Measurements from ENCODE around the gene IL12RB1.
A peak's percentile ranks its signal among the peaks of the same experiment; 100 is the strongest.

Gene IL12RB1

DNA sequence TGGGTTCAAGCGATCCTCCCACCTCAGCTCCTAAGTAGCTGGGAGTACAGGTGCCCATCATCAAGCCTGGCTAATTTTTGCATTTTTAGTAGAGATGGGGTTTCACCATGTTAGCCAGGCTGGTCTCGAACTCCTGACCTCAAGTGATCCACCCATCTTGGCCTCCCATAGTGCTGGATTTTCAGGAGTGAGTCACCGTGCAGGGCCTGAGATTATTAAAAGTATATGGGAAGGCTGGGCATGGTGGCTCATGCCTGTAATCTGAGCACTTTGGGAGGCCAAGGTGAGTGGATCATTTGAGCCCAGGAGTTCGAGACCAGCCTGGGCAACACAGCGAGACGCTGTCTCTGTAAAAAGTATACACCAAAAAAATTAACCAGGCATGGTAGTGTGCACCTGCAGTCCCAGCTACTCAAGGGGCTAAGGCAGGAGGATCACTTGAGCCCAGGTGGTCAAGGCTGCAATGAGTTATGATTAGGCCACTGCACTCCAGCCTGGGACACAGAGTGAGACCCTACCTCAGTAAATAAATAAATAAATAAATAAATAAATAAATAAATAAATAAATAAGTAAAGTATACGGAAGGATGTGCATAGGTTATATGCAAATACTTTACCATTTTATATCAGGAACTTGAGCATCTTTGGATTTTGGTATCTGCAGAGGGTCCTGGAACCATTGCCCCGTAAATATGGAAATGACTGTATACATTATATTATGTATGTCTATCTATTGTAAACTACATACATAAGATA is 854 bp downstream of the IL12RB1 start:
- DNase-seq = no peak

DNA sequence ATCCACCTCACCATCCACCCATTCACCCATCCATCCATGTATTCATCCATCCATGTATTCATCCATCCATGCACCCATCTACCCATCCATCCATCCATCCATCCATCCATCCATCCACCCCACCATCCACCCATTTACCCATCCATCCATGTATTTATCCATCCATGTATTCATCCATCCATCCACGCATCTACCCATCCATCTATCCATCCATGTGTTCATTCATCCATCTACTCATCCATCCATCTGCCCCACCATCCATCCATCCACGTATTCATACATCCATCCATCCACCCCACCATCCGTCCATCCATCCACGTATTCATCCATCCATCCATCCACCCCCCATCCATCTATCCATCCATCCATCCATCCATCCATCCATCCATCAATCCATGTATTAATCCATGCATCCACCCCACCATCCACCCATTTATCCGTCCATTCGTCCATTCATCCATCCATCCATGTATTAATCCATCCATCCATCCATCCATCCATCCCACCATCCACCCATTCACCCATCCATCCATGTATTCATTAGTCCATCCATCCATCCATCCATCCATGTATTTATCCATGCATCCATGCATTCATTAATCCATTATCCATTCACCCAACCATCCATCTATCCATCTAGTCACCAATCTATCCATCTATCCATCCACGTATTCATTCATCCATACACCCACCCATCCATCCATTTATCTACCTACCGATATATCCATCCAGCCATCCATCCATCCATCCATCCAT is 2.6 kb downstream of the IL12RB1 start:
- no peak for DNase-seq

DNA sequence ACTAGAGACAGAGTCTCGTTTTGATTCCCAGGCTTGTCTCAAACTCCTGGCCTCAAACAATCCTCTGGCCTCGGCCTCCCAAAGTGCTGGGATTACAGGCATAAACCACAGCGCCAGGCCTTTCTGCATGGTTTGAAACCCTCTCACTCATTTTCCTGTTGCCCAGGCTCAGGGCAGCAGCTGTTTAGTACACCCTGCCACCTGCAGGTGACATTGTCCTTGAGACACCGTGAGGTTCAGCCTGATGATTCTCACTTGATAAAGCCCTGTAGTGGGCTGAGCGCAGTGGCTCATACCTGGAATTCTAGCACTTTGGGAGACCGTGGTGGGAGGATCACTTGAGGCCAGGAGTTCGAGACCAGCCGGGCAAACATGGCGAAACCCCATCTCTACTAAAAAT is 12.5 kb downstream of the IL12RB1 start:
- no peak for DNase-seq

DNA sequence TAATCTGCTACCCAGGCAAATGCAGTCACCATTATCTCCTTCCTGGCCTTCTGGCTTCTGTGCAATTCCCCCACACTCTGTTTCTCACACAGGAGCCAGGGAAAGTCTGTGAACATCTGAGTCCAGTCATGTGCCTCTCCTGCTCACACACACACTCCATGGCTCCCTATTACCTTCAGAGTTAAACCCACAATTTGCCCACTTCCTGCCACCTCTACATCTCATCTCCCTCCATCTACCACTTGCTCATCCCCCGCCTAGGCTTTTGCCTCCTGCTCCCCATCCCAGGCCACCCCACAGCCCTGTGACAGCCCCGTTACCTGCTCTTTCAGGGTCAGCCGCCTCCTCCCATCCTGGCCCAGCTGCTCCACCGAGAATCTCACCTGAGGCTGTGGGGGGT is 13.5 kb downstream of the IL12RB1 start:
- DNase-seq = no peak

DNA sequence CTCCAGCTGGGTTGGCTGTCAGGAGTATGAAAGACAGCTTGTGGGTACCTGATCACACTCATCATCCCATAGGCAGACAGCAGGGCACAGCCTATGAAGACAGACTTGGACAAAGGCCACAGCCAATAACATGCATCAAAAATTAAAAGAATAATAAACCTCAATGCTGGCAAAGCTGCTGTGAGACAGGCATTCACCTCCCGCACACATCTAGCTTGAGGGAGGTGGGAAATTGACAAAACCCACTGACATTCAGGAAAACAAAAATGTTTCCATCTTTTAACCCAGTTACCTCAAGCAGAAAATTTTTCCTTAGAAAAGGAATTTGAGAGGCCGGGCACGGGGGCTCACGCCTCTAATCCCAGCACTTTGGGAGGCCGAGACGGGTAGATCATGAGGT is 14.4 kb downstream of the IL12RB1 start:
- DNase-seq = no peak

DNA sequence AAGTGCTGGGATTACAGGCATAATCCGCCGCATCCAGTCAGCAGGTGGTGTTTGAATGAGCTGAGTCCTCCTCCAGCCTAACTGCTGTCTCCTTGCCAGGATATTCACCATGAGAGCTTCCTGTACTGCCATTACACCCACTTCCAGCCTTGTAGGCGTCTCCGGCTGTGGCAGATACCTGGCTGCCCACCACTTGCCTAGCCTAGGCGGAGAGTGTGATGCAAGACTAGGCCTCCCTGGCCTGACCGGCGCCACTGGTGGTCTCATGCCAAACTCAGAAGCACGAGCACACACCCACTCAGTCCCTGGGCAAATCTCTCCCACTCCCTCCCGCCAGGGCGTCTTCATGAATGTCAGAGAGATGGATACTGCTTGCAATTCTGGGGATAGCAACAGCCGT is 16.6 kb downstream of the IL12RB1 start:
- DNase-seq = no peak

DNA sequence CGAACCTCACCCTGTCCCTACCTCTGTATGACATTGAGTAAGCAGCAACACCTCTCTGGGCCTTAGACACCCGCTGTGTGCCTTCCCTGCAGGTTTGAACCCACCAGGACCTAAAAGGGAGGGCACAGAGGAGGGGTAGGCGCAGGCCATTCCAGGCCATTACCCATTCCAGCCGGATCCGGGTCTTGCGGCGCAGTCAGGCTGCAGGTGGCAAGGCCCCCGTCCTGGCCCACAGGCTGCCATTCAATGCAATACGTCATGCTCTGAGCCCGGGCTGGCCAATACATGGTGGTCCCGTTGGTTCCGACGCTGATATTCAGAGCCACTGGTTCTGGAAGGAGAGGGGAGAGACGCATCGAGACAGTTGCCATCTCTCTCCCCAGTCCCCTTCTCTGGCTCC is 17.4 kb downstream of the IL12RB1 start:
- DNase-seq = no peak

DNA sequence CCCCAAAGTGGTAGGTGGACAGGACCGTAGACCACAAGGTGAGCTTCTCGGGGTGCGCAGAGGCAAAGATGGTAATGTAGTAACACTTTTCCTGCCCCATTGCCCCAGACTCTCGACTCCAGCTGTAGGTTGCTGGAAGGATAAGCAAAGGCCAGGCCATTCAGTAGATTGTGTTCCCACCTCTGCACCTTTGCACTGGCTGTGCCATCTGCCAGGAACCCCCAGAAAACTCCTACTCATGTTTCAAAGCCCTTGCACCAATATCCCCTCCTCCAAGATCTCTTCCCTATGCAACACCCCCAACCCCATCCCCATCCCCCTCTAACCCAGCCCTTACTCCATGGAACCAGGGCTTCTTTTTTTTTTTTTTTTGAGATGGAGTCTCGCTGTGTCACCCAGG is 18.3 kb downstream of the IL12RB1 start:
- no peak for DNase-seq

DNA sequence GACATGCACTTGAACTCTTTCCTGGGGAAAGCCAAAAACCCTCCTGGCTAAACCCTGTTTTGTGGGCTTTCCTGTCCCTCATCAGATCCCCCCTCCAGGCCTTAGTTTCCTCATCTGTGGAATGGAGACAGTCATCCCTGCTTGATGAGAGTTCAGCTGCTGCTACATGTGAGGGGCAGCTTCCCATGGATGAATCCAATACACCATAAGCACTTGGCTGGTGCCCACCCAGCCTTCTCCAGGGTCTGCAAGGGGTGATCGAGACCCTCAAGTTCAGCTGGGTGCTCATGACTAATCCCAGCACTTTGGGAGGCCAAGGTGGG is 21.6 kb downstream of the IL12RB1 start:
- DNase-seq = no peak

DNA sequence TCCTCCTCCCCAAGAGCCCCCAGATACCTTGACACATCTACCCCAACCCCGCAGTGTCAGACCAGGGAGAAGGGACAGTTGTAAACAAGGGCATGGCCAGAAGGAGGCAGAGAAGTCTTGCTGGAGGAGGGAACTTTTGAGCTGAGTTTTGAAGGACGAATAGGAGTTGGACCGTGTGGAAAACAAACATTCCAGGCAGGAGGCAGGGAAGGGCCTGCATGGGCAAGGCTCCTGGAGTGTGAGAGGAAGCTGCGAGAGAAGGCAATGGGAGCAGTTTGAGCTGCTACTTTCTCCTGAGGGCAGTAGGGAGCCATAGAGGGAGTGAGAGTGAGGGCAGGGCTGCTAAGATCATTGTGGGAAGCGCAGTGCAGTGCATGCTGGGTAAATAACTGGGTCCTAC is 23.3 kb downstream of the IL12RB1 start:
- no peak for DNase-seq

DNA sequence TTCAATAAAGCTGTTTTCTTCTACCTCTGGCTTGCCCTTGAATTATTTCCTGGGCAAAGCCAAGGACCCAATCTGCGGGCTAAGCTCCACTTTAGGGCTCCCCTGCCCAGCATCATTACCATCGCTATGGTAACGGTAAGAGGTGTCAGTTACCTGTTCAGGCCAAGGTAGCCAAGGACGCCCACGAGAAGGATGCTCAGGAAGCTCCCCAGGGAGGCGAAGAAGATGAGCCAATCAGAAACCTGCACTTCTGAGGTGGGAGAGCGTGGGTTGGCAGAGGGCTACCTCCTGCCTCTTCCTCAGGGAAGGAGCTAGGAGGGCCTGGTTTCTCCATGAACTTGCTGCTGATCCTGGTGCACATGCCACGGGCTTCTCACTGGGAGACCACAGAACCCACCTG is 24.7 kb downstream of the IL12RB1 start:
- peak in 1 of 2 experiments; percentile 13 for DNase-seq

DNA sequence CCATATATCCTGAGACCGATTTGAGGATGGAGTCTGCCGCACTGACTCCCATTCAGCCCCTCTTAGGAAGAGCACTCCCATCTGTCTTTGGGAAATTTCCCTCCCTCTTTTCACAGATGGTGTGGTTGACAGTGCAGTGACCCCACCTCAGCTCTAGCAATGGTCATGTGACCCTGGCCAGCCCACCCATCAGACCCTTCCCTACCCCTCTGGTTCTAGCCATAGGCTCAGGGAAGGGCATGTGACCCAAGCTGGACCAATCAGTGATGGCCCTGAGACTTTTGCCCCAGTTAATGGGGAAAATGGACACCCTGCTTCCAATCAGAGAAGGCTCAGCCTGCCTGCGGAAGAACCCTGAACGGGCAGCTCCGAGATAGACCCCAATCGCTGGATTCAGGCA is 26.3 kb downstream of the IL12RB1 start:
- no peak for DNase-seq

DNA sequence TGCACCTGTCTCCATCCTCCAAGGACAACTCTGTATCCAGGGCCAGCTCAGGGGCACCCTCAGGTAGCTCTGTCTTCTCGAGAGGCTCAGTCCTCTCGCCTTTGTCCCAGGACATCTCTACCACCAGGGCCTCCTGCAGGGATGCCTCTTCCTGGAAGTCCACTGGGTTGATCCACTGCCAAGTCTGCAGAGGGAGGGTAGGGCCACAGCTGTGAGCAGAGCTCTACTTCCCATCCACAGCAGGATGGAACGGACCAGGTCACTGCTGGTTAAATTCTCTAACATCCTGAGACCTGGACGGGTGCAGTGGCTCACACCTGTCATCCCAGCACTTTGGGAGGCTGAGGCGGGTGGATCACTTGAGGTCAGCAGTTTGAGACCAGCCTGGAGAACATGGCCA is 26.8 kb downstream of the IL12RB1 start:
- no peak for DNase-seq

DNA sequence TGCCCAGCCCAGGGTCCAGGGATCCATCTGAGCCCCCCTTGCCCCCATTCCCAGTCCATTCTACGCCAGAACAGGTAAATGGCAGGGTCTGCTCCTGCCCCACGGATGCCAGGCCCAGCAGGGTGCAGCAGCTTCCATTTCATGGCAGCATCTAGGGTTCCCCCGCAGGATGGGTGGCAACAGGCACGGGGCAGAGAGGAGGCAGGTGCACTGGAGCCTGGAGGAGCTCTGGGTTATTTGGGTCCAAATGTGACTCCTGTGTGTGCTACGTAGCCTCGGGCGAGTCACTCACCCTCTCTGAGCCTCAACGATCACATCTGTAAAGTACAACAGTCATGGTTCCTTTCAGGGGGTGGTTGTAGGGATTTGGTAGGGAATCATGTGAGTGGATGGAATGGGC is 27.4 kb downstream of the IL12RB1 start:
- no peak for DNase-seq

DNA sequence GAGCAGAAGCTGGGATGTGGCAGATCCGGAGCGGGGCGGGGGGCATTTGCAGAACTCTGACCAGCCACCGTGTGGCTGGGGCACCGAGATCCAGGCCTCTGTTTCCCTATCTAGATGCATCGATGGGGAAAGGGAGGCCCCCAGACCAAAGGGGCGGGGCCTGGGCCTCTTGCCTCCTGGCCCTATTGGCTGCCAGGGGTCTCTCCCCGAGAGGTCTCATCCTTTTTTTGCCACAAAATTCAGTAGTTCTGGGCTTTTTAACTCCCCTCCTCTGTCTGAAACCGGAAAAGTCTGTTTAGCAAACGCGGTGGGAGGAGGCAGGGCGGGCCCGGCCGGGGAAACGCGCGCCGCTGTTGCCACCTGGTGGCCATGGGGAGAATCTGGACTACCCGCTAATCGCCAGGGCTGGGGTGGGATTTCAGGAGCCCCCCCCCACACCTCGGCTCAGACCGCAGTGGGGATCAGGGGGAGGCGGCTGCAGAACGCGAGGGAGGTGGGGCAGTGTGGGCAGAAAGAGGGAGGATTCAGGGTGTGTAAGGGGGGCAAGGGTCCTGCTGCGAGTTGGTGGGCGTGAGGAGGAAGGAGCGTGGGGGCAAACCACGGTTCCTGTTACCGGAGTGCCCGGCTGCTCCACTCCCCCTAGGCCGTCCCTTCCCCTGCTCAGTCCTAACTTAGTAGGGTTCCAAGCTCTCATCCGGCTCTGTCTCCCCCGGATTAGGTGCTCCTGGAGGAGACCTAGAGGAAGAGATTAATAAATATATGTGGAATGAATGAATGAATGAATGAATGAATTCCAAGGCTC is 28.3 kb downstream of the IL12RB1 start:
- DNase-seq = peak; percentile 62 to 67

DNA sequence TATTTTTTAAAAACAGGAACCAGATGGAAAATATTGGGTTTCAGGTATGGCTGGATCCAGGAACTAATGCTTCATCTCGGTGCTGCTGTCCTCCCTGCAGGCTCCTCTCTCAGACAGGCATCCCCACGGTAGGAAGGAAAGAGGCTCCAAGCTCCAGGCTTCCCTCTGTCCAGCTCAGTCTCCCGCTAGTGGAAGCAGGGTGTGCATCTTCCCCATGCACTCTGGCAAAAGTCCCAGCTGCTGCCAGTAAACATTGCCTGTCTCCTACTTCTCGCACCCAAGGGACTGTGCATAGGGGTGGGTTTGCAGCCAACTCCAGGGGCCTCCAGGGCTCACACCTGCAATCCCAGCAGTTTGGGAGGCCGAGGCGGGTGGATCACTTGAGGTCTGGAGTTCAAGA is 29.2 kb downstream of the IL12RB1 start:
- DNase-seq = no peak

DNA sequence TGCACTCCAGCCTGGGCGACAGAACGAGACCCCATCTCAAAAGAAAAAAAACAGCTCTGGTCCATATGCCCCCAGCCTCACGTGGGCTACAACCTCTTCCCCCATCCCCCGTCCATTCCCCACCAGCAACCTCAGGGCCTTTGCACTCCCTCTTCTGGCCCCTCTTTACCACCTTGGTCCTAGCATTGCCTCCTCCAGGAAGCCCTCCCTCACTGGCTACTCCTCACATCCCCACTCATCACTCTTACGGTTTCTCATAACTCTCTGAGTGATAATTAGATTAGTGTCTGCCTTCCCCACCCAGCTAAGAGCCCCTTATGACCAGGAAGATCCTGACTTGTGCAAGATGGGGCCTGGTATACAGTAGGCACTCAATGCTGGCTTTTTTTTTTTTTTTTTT is 30.8 kb downstream of the IL12RB1 start:
- DNase-seq = no peak

DNA sequence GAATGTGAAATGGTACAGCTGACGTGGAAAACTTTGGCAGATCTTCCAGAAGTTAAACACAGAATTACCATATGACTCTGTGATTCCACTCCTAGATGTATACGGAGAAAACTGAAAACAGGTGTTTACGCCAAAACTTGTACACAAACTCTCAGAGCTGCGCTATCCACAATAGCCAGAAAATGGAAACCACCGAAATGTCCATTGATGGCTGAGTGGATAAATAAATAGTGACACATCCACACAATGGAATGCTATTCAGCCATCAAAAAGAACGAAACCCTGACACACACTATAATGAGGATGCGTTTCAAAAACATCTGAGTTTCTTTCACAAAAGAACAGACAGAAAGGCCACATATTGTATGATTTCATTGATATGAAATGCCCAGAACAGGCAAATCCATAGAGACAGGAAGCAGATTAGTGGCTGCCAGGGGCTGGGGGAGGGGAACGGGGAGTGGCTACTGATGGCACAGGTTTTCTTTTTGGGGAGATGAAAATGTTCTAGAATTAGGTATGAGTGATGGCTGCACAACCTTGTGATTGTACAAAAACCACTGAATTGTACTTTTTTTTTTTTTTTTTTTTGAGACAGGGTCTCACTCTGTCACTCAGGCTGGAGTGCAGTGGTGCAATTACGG is 33.0 kb downstream of the IL12RB1 start:
- no peak for DNase-seq

DNA sequence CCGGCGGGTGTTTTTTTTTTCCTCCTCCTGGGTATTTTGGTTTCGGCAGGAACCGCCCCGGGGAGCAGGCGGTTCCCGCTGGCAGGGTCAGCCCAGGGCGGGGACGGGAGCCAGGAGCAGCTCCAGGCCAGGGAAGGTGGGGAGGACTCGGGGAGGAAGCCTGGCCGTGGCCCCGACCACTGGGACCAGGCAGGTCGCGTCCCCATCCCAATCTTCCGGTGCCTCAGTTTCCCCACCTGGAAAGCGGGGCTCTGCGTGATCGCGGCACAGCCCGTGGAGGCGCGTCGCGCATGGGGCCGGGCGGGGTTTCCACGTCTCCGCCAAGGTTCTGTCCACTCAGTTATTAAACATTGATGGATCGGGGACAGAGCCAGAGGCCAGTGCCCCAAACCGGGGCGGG is 34.8 kb downstream of the IL12RB1 start:
- DNase-seq = no peak

DNA sequence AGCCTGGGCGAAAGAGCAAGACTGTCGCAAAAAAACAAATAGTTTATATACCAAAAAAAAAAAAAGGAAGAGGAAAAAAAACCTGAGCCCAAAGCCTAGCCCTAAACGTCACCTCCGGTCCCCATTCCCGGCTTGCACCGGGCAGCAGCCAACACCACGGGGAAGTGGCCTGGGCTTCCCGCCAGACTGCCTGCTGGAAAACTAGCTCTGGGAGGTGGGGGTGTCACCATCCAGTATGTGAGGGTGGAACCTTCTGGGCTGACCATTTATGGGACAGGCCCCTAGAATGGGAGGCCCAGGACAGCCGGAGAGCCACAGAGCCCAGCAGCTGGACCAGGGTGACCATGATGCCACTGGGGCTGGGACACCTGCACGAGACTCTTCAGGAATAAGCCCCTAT is 37.3 kb downstream of the IL12RB1 start:
- DNase-seq = no peak

DNA sequence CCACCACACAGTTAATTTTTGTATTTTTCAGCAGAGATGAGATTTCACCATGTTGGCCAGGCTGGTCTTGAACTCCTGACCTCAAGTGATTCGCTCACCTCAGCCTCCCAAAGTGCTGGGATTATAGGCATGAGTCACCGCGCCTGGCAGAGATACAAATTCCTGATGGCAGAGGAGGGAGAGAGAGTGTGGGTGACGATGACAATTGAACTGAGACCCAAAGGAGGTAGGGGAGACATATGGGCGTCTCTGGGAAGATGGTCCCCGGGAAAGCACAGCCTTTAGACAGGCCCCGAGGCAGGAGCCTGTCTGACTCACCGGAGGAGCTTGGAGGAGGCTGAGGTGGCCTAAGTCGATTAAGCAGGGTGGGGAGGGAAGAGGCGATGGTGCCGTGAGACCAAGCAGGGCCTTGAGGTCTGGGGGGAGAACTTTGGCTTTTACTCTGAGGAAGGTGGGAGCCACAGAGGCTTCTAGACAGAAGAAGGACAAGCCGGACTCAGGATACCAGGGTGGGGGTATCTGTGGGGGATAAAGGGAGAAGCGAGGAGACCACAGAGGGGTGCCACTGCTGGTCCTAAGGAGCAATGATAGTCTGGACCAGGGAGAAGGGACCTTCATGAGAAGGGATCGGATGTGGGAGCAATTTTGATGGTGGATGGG is 40.5 kb downstream of the IL12RB1 start:
- DNase-seq = no peak

DNA sequence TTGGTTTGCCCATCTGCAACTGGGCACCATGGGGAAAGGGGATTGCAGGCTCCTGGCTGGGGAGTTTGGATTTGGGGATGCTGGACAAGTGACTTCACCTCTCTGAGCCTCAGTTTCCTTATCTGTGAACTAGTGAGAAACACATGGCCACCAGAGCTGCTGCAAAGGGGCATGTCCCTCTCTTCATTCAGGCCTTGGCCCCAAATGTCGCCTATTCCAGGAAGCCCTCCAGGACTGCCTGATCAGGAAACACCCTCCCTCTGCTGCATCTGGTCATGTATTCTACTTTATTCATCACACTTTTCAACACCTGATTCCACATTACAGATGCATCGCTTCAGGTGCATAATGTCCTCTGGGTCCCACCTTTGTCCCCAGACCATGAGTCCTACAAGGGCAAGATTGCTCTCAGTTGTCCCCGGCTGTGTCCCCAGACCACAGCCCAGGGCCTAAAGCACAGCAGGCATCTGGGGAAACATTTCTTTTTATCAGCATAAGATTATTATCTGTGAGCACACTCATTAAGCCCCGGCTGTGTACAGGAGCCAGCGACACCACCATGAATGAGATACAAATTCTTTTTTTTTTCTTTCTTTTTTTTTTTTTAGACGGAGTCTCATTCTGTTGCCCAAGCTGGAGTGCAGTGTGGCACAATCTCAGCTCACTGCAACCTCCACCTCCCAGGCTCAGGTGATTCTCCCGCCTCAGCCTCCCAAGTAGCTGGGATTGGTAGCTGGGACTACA is 41.3 kb downstream of the IL12RB1 start:
- no peak for DNase-seq

All from NCI-H2081 (cell line).